HG03439 (cell line): ENCODE measurements around the gene TM9SF3.
"Not testable (repeated sequence)": the region's sequence is repeated elsewhere in the genome, so short reads cannot be mapped to it uniquely, and the experiment has no call there.

ENCODE experiments used
- ATAC-seq: cut with Tn5 transposase; IDR thresholded peaks from one replicate; pipeline ENCODE4 v1.9.1; 2021; ENCODE audit warnings: mild to moderate bottlenecking, moderate library complexity; ENCODE audit not compliant: unreplicated experiment

Gene TM9SF3

GRCh38 chr10:96600337-96600736 lies 13.5 kb upstream of the TM9SF3 start:
- no peak for ATAC-seq

GRCh38 chr10:96598846-96599245 lies 12.0 kb upstream of the TM9SF3 start:
- no peak for ATAC-seq

GRCh38 chr10:96596422-96597407 lies 9.9 kb upstream of the TM9SF3 start:
- ATAC-seq = no peak

- no peak for ATAC-seq
Observed at GRCh38 chr10:96595741-96596140, 8.9 kb upstream of the TM9SF3 start.

DNA sequence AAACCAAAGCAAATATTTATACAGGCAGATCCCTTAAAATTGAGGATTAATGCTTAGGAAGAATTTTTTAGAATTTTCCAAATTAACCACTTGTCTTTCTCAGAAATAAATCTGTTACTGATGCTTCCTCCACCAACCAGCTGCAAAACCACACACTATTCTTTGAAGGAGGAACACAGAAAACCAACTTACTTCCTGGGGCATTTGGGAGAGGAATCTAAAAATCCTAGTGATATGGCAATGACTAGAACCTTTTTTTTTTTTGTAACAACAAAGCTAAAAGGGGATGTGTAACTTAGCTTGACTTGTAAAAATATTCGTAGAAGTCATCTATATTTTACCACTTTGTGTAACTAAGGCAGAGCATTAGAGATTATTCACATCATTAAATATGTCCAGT lies 5.1 kb upstream of the TM9SF3 start:
- ATAC-seq = no peak

GRCh38 chr10:96588616-96589419 lies 2.0 kb upstream of the TM9SF3 start:
- no peak for ATAC-seq

DNA sequence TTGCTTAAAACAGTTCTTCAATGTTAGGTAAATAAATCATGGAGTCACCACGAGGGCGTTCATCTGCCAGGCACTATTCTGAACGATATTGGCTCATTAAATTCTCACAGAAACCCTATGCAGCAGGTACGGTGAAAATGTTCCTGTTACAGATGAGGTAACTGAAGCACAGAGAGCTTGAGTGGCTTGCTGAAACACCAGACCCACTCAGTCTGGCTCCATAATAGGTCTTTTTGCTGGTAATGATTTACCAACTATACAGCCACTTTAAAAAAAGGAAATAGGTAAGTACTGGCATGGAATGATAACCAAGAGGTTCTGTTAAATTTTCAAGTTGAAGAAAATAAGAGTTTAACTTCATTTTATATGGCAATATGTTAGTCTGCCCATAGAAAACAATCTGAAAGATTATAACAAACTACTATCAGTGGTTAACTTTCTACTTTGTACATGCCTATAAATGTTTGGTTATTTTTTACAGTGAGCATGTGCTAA lies 1.3 kb upstream of the TM9SF3 start:
- ATAC-seq = no peak

DNA sequence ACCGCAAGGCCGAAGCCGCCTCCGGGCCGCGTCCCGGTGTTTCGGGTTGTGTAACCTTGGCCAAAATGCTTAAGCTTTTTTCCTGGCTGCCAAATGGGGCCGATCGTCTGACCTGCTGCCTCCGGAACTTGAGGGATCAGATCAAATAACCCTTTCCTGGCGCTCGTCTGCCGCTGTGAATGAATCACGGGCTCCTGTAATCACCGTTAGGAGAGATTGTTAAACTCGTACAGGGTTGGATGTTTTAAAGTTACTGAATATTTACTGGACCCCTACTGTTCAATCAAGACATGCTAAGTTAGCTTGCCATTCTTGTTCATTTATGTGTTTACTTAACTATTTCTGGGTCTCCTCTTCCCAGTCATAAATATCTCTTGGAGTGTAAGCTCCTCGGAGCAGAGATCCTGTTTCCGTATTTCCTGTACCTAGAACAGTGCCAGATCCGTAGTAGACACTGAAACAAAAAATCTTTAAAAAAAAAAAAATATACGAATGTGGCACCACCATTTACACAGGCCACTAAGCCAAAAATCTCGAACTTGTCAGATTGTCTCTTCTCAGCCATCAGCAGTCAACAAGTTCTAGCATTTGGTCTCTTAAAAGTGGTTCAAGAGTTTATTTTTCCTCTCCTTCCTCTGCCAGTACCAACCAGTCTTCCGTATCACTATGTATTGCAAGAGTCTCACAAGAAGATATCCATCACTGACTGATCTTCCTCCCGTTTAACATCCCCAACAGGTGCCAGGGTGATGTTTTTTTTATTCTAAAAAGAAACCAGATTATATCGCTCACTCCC lies 650 bp upstream of the TM9SF3 start:
- ATAC-seq = peak; percentile 12

GRCh38 chr10:96585736-96586418 lies 935 bp downstream of the TM9SF3 start:
- no peak for ATAC-seq

DNA sequence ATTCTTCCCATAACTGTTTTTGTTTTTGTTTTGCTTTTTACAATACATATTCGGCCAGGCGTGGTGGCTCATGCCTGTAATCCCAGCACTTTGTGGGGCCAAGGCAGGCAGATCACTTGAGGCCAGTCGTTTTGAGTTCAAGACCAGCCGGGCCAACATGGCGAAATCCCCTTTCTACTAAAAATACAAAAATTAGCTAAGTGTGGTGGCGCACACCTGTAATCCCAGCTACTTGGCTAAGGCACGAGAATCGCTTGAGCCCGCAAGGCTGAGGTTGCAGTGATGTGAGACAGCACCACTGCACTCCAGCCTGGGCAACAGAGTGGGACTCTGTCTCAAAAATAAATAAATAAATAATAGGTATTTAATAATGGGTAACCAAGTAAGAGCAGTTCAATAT lies 2.3 kb downstream of the TM9SF3 start:
- no peak for ATAC-seq

DNA sequence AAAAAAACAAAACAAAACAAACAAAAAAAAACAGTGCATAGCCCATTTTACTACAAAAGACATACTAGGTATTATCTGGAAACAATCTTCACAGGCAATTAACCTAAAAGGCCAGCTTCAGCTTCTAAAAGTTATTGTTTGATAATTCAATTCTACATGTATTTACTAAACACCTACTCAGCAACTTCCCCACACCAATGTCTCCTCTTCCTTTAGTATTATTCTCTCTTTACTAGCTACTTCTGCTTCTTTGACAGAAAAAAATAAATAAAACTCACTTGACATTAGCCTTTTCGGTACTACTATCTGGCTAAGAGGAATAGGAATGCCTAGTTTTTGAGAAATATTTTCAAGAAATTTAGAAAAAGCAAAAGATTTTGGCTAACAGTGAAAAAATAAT lies 2.8 kb downstream of the TM9SF3 start:
- no peak for ATAC-seq

- ATAC-seq = no peak
Observed at GRCh38 chr10:96579133-96579532, 7.7 kb downstream of the TM9SF3 start.

DNA sequence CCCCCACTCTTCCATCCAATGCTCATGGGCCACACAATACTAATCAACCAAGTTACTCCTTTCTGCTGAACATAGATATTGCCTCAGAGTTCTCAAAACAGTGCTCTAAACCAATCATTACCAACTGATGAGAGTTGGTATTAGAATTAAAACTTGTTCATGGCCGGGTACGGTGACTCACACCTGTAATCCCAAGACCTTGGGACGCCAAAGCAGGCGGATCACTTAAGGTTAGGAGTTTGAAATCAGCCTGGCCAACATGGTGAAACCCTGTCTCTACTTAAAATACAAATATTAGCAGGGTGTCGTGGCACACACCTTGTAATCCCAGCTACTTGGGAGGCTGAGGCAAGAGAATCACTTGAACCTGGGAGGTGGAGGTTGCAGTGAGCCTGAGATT lies 8.2 kb downstream of the TM9SF3 start:
- ATAC-seq = no peak

DNA sequence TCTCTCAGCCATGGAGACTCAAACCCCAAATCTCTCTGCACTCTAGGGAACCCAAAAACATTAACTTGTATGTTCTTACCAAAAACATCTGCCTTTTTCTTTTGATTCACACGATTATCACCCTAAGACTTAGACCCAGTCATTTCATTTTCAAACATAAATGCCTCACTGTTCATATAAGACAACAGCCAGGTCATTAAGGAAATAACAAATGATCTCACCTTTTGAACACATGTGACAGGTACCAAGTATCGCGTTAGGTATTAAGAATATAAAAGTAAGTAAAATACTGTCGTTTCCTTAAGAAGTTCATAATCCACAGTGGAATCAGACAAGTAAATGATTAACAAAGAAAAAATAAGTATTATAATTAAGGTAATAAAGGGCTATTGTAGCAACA lies 8.8 kb downstream of the TM9SF3 start:
- no peak for ATAC-seq

DNA sequence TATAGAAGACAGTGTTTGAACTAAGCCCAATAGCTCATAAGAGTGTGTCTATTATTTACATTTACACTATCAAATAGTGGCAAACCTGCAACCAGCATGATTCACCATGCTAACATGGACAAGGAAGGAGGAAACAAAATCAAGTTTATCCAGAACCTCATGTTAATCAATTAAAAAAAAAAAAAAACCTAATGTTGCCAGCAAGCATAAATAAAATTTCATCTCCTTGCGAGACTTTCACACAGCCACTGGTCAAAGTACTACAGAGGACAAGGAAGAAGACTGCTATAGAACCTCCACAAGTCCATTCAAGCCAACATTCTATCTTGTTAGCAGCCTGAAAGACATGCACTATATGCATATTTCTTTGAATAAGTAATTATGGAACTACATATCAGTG lies 9.7 kb downstream of the TM9SF3 start:
- no peak for ATAC-seq

GRCh38 chr10:96576277-96576980 lies 10.4 kb downstream of the TM9SF3 start:
- ATAC-seq = no peak

DNA sequence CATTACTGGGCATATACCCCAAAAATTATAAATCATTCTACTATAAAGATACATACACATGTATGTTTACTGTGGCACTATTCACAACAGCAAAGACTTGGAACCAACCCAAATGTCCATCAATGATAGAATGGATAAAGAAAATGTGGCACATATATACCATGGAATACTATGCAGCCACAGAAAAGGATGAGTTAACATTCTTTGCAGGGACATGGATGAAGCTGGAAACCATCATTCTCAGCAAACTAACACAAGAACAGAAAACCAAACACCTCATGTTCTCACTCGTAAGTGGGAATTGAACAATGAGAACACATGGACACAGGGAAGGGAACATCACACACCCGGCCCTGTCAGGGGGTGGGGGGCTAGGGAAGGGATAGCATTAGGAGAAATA lies 12.2 kb downstream of the TM9SF3 start:
- not testable (repeated sequence) for ATAC-seq

DNA sequence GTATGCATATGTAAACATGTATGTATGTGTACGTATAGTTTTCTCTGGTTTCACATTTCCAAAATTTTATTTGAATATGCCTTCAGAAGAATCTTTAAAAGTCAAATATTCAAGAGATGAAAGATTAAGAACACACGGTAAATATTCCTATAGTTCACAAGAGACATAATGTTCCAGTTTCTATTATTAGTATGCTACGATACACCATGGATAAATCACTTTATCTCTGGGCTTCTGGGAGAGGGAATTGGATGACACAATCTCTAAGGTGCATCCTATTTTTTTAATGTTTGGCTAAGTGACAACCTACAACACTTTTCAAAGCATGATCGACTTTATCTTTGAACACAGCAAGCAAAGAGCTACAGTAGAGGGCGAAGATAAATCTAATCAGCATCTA lies 13.8 kb downstream of the TM9SF3 start:
- ATAC-seq = no peak
